HL-60/S4 (cell line): ENCODE measurements around the gene YARS1.

Experiments used
- in situ Hi-C: fragments of 300-500 bp; cut with MboI; formaldehyde crosslinking; loops from 2 replicates; pipeline ENCODE4 v1.14.3; 2022; ENCODE audit warnings: low sequenced_read_pairs

Gene YARS1

DNA sequence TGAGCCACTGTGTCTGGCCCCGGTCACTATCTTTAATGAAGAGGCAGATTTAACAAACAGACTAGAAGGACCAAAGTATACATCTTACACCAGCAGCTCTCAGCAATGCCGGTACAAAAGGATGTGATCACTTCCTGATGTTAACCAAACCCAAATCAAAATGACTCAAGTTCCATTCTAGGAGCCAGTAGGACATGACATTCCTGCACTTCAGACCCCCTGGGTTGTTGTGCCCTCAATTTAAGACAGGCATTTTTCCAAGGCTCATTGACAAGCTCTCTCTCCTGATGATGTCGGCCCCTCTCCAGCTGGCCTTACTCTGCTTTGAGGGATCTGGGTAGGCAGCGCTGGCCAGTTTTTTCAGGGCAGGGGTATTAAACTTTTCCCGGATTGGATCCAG lies 35.1 kb downstream of the YARS1 start:
- in situ Hi-C loops = no loop called here

DNA sequence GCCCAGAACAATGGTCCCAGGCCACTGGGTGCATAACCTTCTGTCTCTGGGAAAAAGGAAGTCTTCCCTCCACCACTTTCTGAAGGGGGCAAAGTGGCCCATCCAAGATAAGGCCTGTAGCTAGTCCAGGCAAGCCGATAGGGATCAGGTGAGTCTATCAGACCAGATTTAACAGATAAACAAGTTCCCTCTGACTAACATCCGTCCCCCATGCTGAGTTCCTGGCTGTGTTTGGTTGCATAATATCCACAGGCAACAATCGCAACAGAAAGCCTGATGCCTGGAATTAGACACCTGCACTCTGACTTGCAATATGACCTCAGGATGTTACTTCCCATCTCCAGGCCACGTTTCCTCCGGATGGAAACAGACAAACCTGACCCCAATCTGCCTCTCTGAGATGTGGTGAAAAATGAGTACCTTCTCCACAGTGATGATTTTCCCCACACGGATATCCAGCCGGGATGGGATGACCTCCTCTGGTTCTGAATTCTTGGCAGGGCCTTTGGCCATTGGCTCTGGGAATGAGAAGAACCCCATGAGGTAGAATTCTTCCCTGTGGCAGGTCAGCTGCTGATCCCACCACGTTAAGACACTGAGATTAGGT lies 36.4 kb downstream of the YARS1 start:
- in situ Hi-C loops = no loop called here

DNA sequence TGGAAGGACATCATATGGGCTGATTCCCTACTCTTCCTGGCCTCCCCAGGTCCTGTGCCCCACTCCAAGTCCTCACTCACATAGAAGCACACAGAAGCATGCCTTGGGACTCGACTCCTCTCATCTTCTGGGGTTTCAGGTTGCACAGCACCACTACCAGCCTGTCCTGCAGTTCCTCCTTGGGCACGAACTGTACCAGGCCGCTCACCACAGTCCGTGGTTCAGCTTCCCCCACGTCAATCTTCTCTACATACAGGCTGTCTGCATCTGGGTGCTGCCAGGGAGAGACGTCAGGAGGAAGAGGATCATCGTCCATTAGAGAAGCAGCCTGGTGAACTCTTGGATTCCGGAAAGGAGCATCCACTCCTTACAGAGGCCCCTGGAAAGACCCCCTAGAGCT lies 37.2 kb downstream of the YARS1 start:
- in situ Hi-C loops = no loop called here

DNA sequence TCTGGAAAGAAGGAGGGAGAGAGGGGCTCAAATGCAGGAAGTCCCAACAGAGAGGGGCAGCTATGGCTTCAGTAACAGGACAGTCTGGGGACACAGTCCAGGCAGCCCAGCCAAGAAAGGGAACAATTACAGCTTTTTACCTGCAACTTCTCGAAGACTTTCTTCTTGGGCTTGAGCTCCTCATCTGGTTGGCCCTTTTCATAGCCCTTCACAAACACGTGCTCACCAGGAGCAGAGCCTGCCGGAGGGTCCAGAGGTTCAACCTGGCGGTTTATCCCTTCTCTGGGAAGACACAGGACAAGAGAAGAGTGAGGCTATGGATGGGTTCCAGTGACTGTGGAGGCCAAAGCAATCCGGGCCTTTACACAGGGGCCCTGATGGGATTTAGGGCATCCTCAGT lies 37.9 kb downstream of the YARS1 start:
- in situ Hi-C loops = no loop called here

DNA sequence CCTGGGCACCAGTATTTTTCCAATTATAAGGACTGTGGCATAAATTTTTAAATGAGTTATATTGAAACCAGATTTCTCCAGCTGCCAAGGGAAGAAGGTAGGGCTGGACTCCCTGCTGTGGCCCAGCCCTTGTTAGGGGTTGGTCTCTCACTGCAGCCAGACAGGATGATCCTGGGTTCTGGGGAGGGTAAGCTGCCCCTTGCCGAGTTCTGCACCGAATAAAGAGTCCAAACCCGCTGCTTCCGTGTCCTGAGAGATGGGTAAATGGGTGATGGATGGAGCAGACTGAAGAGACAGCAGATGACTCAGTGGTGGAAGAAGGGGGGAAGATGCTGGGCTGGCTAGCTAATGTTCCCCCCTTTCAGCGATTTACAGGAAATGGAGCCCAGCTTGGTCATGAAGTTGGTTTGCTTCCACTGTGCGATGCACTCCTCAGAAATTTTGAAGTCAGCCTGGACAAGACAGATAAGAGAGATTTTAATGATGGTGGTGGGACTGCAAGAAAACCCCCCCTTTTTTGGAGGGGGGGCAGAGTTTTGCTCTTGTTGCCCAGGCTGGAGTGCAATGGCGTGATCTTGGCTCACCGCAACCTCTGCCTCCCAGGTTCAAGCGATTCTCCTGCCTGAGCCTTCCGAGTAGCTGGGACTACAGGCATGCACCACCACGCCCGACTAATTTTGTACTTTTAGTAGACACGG lies 41.4 kb downstream of the YARS1 start:
- in situ Hi-C loops = no loop called here

DNA sequence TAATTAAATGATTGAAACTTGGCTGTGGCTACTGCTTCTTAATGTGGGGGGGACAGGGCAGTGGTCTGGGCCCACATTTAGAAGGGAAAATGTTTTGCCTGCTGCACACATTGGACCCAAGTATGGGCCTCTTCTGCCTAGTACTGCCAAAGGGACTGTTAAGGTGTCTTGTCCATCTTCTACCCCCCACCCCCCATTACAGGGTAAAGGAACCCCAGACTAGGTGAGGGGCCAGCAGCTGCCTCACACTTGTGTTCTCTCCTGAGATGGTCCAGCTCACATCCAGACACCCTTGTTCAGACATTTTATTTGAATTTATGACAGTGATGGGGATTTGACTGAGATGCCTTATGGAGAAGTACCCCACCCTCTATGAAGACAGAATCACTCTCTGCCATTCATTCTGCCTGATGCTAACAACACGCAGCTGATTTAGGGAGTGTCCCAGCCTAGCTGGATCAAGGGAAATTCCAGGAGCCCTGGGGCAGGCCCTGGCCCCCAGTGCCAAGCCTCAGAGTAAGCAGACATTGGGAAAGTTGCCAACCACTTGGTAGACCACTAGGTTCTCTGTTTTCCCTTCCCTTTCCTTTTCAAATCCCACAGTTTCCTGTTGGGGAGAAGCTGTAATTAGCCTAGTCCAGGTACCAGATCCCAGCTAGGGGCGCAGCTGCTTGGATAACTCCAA lies 42.1 kb downstream of the YARS1 start:
- in situ Hi-C loops = no loop called here

DNA sequence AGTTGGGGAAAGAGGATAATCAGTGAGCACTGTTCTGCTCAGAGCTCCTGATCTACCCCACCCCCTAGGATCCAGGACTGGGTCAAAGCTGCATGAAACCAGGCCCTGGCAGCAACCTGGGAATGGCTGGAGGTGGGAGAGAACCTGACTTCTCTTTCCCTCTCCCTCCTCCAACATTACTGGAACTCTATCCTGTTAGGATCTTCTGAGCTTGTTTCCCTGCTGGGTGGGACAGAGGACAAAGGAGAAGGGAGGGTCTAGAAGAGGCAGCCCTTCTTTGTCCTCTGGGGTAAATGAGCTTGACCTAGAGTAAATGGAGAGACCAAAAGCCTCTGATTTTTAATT lies 42.7 kb downstream of the YARS1 start:
- in situ Hi-C loops = no loop called here

DNA sequence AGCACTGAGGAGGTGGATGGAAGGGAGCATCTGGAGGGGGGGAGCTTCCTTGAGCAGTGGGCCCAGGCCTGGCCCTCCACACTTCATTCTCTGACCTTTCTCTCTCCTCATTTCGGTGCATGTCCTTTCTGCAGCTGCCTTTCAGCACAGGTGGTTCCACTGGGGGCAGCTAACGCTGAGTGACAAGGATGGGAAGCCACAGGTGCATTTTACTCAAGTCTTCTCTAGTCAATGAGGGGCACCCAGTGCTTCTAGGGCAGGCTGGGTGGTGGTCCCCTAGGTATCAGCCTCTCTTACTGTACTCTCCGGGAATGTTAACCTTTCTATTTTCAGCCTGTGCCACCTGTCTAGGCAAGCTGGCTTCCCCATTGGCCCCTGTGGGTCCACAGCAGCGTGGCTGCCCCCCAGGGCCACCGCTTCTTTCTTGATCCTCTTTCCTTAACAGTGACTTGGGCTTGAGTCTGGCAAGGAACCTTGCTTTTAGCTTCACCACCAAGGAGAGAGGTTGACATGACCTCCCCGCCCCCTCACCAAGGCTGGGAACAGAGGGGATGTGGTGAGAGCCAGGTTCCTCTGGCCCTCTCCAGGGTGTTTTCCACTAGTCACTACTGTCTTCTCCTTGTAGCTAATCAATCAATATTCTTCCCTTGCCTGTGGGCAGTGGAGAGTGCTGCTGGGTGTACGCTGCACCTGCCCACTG lies 43.2 kb downstream of the YARS1 start:
- in situ Hi-C loops = no loop called here

DNA sequence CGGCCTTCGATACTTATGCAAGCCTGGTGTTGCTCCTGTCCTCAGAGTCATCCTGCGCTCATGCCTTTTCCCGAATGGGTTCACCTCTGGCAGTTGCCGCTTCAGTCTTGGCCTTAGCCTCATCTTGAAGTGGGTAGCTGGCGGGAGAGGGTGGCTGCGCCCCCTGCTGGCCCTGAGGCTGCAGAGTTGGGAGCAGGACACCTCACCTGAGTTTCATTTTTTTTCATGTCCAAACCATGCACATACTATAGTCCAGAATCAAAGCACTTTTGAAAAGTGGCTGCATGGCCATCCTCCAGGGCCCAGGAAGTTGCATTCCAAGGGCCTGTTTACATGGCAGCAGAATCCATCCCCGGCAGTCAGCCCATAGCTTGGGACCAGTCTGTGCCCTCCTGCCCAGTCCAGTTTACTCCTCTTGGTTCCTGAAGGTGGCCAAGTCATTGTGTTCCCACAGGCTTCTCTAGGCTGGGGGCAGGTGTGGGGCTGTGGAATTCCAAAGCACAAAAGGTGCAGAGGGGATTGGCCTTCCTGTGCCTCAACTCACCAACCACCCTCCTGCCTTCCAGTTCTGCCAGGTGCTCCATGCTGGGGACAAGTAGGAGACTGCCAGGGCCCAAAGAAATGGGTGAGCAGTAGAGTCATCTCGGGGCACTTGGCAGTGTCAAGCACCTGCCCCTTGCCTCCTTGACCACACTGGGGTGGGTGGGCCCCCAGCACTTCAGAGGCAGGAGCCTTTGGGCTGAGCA lies 44.0 kb downstream of the YARS1 start:
- in situ Hi-C loops = no loop called here

DNA sequence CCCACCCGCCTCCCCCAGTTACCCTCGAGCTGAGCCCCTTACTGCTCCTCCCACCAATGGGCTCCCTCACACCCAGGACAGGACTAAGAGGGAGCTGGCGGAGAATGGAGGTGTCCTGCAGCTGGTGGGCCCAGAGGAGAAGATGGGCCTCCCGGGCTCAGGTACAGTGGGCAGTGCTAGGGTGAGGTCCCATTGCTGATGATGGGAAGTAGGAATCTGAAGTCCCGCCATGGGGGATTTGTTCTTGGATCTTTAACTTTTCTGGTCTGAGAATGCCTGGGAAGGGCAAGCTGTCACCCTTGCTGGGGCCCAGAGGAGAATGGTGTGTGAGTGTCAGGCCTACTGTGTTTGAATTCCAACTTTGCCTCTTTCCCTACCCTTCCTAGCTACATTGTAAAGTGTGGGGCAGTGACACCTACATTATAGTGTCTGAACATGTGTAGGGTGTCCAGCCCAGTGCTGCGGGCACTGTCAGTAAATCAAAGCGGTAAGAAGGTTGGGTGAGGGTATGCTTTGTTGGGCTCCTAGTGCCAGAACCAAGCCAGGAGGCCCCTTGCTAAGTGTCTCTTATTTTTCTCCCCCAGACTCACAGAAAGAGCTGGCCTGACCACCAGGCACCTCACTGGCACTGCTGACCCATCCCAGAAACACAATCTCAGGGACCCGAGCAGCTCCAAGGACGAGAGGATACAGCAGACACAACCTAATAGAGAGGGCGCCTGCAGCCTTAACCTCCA lies 44.7 kb downstream of the YARS1 start:
- in situ Hi-C loops = no loop called here

DNA sequence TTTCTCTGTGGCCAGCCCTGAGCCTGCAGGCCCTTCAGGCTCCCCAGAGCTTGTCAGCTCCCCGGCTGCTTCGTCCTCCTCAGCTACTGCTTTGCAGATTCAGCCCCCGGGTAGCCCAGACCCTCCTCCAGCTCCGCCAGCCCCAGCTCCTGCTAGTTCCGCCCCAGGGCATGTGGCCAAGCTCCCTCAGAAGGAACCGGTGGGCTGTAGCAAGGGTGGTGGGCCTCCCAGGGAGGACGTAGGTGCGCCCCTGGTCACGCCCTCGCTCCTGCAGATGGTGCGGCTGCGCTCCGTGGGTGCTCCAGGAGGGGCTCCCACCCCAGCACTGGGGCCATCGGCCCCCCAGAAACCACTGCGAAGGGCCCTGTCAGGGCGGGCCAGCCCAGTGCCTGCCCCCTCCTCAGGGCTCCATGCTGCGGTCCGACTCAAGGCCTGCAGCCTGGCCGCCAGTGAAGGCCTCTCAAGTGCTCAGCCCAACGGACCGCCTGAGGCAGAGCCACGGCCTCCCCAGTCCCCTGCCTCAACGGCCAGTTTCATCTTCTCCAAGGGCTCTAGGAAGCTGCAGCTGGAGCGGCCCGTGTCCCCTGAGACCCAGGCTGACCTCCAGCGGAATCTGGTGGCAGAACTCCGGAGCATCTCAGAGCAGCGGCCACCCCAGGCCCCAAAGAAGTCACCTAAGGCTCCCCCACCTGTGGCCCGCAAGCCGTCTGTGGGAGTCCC lies 45.4 kb downstream of the YARS1 start:
- in situ Hi-C loops = no loop called here

DNA sequence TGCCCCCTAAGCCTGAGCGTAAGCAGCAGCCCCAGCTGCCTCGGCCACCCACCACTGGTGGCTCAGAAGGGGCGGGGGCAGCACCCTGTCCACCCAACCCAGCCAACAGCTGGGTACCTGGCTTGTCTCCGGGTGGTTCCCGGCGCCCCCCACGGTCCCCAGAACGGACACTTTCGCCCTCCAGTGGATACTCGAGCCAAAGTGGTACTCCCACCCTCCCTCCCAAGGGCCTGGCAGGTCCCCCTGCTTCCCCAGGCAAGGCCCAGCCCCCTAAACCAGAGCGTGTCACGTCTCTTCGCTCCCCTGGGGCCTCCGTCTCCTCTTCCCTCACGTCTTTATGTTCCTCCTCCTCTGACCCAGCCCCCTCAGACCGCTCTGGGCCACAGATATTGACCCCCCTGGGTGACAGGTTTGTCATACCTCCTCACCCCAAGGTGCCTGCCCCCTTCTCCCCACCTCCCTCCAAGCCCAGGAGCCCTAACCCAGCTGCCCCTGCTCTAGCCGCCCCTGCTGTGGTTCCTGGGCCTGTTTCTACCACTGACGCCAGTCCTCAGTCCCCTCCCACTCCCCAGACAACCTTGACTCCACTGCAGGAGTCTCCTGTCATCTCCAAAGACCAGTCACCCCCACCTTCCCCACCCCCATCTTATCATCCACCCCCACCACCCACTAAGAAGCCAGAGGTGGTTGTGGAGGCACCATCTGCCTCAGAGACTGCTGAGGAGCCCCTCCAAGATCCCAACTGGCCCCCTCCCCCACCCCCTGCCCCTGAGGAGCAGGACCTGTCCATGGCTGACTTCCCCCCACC lies 46.2 kb downstream of the YARS1 start:
- in situ Hi-C loops = no loop called here

DNA sequence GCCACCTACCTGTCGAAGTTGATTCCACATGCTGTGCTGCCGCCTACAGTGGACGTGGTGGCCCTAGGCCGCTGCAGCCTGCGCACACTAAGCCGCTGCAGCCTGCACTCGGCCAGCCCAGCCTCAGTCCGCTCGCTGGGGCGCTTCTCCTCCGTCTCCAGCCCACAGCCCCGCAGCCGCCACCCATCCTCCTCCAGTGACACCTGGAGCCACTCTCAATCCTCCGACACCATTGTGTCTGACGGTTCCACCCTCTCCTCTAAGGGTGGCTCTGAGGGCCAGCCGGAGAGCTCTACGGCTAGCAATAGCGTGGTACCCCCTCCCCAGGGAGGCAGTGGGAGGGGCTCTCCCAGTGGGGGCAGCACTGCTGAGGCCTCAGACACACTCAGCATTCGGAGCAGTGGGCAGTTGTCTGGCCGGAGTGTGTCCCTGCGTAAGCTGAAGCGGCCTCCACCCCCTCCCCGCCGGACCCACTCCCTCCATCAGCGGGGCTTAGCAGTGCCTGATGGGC lies 46.9 kb downstream of the YARS1 start:
- in situ Hi-C loops = no loop called here

DNA sequence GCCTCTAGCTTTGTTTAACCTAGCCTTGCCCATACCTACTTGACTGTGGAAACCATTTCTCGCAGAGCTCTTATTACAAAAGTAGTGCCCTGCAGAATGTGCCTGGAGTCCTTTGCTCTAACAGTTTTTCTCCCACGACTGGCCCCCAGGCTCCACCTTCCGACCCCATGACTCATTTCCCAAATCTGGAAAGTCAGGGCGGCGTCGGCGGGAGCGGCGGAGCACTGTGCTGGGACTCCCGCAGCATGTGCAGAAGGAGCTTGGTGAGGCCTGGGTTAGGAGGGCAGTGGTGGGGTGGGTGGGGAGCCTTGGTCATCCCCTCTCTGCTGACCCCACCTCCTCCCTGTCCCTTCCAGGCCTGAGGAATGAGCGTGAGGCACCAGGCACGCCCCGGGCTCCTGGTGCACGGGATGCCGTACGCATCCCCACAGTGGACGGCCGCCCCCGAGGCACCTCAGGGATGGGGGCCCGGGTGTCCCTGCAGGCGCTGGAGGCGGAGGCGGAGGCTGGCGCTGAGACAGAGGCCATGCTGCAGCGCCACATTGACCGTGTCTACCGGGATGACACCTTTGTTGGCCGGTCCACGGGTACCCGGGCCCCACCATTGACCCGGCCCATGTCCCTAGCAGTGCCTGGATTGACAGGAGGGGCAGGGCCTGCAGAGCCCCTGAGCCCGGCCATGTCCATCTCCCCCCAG lies 47.5 kb downstream of the YARS1 start:
- in situ Hi-C loops = loop anchor here (10.0 kb wide), 1 partner anchor 55 kb away; no protein-coding TSS in a partner anchor

DNA sequence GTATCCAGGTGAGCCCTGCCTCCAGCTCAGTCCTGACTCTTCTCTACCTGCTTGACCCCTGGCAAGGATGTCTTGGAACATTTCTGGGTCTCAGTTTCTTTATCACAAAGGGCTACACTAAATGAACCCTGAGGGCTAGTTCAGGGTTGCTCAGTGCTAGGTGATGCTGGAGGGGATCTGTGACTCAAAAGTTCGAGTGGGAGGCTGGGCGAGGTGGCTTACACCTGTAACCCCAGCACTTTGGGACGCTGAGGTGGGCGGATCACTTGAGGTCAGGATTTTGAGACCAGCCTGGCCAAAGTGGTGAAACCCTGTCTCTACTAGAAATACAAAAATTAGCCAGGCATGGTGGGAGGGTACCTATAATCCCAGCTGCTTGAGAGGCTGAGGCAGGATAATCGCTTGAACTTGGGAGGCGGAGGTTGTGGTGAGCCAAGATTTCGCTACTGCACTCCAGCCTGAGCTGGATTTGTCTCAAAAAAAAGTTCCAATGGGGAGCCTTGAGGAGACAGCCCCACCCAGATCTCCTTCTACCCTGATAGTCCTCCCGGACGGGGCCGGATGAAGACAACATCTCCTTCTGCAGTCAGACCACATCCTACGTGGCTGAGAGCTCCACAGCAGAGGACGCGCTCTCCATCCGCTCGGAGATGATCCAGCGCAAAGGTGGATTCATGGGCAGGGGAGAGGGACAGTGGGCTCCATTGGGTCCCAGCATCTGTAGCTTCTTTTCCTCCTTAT lies 48.9 kb downstream of the YARS1 start:
- in situ Hi-C loops = loop anchor here (10.0 kb wide), 1 partner anchor 53 kb away; no protein-coding TSS in a partner anchor

DNA sequence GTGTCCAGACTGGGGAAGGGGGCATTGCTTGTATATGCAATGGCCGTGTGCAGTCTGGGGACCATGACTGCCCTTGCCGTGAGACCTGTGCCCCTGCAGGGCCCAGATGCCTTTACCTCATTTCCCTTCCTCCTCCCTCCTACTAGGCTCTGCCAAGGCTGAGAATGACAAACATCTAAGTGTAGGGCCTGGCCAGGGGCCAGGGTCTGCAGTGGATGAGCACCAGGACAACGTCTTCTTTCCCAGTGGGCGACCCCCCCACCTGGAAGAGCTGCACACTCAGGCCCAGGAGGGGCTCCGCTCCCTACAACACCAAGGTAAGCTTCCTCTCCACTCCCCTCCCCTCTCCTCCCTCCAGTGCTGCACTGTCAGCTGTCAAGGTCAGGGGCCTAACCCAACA lies 49.5 kb downstream of the YARS1 start:
- in situ Hi-C loops = loop anchor here (10.0 kb wide), 1 partner anchor 53 kb away; no protein-coding TSS in a partner anchor

DNA sequence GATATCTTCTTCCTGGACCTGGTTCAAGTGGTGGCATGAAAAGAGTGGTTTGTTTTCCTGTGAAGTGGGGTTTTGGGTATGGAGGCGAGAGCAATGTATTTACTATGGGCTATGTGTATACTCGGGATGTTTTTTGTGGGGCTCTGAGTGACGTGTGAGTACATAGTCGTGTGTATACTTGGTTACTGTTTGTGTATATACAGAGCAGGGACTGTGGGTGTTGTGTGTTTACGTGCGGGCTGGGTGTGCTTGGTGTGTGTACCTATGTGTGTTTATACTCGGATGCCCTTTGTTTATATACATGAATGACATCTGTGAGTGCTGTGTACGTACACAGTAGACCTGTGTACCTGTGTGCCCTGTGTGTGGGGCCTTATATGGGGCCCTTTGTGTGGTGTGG lies 50.0 kb downstream of the YARS1 start:
- in situ Hi-C loops = loop anchor here (10.0 kb wide), 1 partner anchor 52 kb away; no protein-coding TSS in a partner anchor
